HPDE6-E6E7 (cell line): ENCODE data around the gene SYN1.

Experiments
- DNase-seq: peaks from one replicate; pipeline ENCODE4 v3.0.0; 2011; ENCODE audit warnings: missing footprints; ENCODE audit errors: extremely low spot score

SYN1 gene

DNA sequence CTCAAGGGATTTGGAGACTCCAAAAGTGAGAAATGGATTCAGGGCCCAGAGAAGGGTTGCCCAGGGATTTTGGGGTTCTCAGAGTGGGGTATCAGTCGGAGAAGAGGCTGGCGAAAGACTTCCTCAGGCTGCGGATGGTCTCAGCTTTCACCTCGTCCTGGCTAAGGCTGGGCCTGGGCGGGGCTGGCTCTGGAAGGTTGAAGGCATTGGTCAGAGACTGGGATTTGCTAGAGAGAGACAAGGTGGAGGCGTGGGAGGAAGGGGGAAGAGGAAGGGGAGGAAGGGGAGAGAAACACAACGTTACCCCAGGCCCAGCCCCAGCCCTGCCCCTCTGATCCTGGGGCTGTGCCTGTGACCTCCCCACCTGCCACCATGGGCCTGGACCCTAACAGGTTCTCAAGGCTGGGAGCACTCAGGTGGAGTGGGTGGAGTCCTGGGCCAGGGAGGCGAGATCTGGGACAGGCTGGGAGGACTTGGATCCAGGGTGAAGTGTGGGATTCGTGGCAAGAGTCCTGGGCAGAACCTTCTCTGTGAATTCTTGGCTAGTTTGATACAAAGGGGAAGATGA, 46.8 kb downstream of the SYN1 start:
- no peak for DNase-seq

DNA sequence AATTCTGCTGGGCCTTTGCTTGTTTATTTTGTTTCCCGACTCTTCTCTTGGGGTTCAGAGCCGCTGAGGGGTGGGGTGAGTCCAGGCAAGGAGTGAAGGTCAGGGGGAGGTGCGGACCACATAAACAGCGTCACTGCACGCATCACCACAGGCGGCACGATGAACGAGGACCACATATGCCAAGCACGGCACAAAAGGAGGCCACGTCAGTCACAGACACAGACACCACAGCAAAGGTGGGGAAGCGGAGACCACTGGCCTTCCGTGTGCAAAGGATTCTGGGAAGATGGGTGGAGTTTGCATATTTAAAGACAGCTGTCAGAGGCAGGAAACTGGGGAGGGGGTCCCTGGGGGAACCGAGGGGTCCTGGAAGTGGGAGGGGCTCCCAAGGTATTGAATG, 47.8 kb downstream of the SYN1 start:
- DNase-seq: no peak

- DNase-seq: no peak
Observed at GRCh38 chrX:47571215-47571614, 48.4 kb downstream of the SYN1 start.

DNA sequence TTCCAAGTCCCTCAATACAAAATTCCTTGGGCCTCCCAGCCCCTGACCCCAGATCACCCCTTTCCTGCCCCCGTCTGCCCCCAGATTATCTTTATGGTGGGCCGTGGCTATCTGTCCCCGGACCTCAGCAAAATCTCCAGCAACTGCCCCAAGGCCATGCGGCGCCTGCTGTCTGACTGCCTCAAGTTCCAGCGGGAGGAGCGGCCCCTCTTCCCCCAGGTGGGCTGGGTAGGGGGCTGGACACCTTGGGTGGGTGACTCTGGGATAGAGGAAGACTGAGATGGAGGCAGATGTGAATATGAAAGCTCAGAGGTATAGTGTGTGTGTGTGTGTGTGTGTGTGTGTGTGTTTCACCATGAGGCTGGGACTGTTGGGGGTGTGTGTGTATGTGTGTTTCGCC, 48.9 kb downstream of the SYN1 start:
- no peak for DNase-seq

GRCh38 chrX:47568656-47569295, 50.9 kb downstream of the SYN1 start:
- no peak for DNase-seq

DNA sequence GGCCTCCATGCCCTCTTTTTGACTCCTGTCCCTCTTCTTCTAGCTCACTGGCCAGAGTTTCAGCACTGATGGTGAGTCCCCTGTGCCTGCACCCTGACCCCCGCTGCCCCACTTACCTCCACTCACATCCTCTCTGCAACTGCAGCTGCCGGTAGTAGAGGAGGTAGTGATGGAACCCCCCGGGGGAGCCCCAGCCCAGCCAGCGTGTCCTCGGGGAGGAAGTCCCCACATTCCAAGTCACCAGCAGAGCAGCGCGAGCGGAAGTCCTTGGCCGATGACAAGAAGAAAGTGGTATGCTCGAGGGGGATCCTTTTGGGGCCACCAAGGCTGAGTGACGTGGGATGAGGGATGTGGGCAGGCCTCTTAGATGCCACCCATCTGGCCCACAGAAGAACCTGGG, 52.8 kb downstream of the SYN1 start:
- no peak for DNase-seq

DNA sequence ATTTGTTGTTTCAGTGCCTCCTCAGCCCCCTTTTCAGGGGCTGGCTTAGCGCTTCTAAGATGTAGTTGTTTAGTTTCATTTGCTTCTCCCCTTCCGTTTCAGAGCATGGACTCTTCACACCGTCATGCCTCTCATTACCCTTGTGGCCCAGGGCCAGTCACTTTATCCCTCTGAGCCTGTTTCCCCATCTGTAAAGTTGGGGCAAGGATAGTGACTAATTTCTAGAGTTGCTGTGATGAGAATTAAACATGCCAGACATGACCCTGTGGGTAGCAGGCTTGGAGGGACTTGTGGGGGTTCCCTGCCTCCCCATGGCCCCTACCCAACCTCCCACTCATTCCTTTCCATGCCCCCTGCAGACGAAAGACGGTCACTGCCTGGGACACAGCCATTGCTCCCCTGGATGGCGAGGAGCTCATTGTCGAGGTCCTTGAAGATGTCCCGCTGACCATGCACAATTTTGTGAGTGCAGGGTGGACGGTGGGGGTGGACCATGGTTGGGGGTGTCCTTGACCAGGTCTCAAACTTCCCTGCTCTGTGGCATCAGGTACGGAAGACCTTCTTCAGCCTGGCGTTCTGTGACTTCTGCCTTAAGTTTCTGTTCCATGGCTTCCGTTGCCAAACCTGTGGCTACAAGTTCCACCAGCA, 55.1 kb downstream of the SYN1 start:
- no peak for DNase-seq

DNA sequence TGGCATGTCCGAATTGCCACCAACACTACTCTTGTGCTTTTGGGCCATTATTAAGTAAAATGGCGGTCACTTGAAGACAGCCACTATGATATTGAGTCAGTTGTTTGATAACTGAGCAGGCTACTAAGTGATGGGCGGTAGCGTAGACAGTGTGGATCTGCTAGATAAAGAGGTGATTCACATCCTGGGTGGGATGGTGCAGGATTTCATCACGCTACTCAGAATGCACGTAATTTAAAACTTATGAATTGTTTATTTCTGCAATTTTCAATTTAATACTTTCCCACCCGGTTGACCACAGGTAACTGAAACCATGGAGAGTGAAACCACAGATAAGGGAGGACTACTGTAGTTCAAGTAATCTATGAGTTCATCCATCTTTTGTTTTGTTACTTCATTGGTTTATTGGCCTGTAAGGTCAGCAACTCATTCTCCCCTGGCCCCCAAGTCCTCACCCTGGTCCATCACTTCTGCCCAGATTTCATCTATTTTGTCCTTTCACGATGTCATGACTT, 55.8 kb downstream of the SYN1 start:
- DNase-seq: no peak

- no peak for DNase-seq
Observed at GRCh38 chrX:47562615-47563243, 56.9 kb downstream of the SYN1 start.

GRCh38 chrX:47561659-47562151, 58.0 kb downstream of the SYN1 start:
- DNase-seq: no peak

DNA sequence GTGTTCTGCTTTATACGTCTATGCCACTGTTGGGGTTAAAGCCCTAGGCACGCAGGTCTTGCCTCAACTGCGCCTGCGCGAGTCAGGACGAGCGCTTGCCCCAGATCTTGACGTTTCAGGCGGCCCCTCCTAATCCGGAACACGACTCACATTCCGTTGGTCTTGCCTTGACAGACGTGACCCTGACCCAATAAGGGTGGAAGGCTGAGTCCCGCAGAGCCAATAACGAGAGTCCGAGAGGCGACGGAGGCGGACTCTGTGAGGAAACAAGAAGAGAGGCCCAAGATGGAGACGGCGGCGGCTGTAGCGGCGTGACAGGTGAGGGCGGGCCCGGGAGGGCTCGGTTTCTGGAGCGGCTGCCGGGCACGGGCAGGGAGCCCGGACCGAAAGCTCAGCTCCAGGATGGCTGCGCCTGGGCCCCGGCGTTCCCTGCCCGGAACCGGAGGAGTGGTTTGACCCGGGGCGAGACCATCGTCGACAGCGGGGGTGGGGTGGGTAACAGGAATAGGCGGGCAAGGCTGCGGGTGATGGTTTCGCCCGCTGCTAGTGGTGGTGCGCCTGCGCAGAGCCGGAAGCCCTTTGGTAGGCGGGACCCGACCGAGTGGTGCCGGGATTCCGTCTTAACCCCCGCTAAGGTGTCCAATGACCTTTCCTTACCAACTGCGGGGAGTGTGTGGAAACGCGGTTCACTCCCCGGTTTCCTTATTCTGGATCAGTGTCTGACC, 58.6 kb downstream of the SYN1 start, which contains the start of gene ARAF:
TSS of gene ARAF (plus strand) at position 272 of the 725 bp plus-strand sequence. CDS start 1,763 bp downstream, outside the sequence.
- peak; percentile 87 for DNase-seq

- no peak for DNase-seq
Observed at GRCh38 chrX:47560179-47560933, 59.3 kb downstream of the SYN1 start.

GRCh38 chrX:47558436-47558835, 61.2 kb downstream of the SYN1 start:
- no peak for DNase-seq

DNA sequence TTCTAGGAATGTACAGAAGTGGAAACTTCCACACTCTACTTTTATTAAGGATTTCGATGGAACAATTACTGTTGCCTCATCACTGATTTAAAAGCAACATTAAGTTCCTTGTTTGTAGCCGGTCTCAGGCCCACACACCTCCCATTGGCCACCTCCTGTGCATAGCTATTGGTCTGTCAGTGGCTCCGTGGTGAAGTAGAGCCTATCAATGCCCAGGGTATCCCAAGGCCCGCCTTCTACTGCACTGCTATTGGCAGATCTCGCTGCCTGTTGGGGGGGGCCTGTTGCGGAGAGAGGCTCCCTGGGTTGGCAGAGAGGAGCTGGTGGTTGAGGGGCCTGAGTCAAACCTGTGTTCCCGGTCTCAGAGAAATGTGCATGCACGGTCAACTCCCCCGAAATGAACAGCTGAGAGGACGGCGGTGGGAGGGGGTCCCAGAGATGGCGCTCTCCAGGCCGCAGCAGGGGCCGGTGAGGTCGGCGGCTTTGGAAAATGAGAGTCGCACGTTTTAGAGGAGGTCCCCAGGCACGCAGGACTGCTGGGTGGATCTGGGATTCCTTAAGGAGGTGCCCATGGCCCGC, 63.5 kb downstream of the SYN1 start:
- peak; percentile 61 for DNase-seq

- DNase-seq: no peak
Observed at GRCh38 chrX:47543496-47543895, 76.2 kb downstream of the SYN1 start.

DNA sequence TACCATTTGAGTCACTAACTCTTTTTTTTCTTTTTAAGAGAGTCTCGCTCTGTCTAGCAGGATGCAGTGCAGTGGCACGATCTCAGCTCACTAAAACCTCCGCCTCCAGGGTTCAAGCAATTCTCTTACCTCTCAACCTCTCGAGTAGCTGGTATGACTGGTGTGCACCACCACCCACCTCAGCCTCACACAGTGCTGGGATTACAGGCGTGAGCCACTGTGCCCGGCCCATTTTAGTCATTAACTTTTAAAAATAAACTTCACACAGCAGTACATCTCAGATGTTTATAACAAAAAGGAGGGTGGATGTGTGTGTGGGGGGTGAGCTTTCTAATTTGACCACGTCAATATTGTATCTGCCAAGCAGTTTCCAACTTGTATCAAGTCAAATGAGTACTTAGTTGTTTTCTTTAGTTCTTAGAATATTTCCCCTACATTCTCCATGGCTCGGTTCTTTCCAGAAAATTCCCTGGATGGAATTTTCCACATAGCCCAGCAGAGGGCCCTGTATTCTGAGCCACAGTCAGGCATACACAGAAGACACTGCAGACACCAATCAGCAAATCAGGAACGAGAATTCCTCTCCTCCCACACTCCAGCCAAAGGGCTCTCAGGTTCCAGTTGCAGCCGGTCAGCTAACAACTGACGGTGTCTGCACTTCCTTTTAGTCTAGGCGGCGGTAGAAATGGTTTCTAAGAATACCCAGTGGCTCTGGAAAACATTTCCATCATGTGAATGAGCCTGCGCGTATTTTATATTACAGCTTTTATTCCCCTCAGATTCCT, 78.7 kb downstream of the SYN1 start:
- DNase-seq: peak; percentile 81

DNA sequence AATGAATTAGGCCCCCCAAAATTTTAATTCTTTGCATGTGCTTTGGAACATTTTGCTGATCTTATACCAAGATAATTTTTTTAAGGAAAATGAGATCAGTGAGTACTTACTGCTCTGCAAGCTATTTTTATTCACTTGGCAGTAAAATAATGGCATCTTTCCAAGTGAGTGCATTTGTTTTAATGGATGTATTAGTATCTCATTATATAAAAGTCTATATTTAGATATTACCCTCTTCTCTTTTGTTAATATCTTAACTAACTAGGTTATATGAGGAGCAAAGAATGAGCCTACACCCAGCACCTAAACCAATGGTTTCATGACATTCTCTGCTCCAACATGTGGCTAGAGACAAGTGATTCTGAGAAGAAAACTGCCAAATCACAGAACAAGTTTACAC, 79.8 kb downstream of the SYN1 start:
- no peak for DNase-seq

- no peak for DNase-seq
Observed at GRCh38 chrX:47530049-47530448, 89.6 kb downstream of the SYN1 start.

- DNase-seq: no peak
Observed at GRCh38 chrX:47529548-47529947, 90.1 kb downstream of the SYN1 start.

DNA sequence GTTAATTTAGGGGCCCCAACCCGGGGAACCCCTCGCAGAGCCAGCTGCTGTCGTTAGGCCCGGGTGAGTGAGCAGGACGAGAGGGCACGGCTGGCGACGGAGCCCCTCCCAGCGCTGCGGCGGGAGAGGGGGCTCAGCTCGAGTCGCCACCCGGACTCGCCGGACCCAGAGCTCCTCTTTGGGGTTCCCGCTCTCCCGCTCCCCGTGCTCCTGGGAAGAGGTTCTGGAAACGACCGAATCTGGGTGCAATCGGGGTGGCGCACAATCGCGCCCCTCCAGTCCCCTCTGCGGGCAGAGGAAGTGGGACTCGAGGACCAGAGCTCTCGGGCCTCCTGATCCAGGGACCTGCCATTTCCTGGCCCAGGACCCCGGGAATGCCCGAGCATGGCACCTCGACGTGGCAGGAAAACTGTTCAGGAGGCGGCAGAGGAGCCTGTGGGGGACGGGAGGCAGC, 95.9 kb downstream of the SYN1 start:
- DNase-seq: no peak
